ENCODE measurements around the gene PLEKHA7.

GRCh38 chr11:16774936-16775613 is 239.1 kb downstream of the PLEKHA7 start:
- TF ChIP-seq CTCF (IDR thresholded peaks at IDR 0.05) (no peak), EP300 (IDR thresholded peaks at IDR 0.05) (no peak), POLR2AphosphoS5 (IDR thresholded peaks at IDR 0.05) (no peak)

Data from suprapubic skin (tissue), 4 donors.